T47D (cell line): ENCODE measurements around the gene SPPL2A.

Experiments
- DNase-seq, 2 experiments: peaks; one replicate each; pipeline versions ENCODE4 v3.0.0 to v3.0.0-alpha.2; 2011 to 2012; ENCODE audit warnings: low read depth in 1 of 2, low spot score in 1 of 2
- JUND ChIP-seq: IDR thresholded peaks from 2 replicates; pipeline ENCODE4 v1.6.1; 2012; ENCODE audit warnings: low read depth
- in situ Hi-C: cut with HindIII; loops from 2 replicates; pipeline ENCODE4 v1.10.0; 2016; ENCODE audit warnings: low sequenced_read_pairs, low pct_unique_long_range_greater_than_20kb

SPPL2A gene

GRCh38 chr15:50790778-50791453 is 25.4 kb upstream of the SPPL2A start:
- in situ Hi-C loops = no loop called here
- no peak for TF ChIP-seq JUND
- DNase-seq = no peak

DNA sequence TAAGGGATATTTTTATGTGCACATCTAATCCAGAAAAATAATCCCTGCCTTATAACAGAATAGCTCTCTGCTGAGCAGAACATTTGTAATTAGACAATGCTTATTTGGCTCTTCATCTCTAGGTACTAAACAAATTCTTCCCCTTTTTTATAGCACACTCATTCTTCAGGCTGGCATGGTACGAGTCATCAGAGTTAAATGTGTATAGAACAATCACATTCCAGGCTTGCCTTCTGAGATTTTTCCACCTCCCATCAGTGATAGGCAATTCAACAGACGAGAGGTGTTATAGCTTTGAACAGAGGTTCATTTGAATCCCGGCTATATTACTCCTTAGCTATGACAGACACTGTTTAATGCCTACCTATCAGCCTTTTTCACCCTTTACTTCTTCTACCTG is 21.4 kb upstream of the SPPL2A start:
- in situ Hi-C loops = no loop called here
- no peak for TF ChIP-seq JUND
- no peak for DNase-seq

DNA sequence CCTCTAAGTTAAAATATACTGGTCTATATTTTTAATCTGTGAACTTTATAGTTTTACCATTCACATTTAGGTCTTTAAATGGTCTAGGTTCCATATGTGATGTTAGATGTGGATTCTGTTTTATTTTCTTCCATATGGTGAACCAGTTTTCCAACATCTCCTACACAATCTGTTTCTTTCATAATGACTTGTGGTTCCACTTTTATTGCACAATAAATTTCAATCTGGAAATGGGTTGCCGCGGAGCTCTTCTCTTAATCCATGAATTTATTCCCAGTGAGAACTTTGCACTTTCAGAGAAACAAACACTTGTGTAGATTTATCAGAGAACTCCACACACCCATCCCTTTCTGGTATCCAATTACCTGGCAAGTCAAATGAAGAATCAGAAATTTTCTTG is 20.9 kb upstream of the SPPL2A start:
- DNase-seq = no peak
- no peak for TF ChIP-seq JUND
- in situ Hi-C loops = no loop called here

- TF ChIP-seq JUND = no peak
- in situ Hi-C loops = no loop called here
- no peak for DNase-seq
Observed at GRCh38 chr15:50783895-50784294, 18.4 kb upstream of the SPPL2A start.

DNA sequence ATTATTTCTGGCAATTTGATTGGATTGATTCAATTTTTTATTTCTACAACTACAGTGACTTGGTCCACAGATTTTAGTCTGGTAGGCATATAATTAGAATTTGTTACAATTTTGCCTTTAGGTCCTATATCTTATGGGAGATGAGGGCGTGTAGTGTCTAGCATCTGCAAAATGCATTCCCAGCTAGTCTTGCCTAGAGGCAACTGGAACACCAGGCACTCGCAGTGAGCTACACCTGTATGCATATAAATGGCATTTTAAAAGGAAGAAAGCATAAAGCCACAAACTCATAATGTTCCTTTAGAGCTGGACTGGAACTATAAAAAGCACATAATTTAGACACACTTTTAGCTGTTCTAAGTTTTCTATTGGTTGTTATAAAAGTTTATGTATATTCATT is 17.9 kb upstream of the SPPL2A start:
- in situ Hi-C loops = no loop called here
- TF ChIP-seq JUND = no peak
- no peak for DNase-seq

DNA sequence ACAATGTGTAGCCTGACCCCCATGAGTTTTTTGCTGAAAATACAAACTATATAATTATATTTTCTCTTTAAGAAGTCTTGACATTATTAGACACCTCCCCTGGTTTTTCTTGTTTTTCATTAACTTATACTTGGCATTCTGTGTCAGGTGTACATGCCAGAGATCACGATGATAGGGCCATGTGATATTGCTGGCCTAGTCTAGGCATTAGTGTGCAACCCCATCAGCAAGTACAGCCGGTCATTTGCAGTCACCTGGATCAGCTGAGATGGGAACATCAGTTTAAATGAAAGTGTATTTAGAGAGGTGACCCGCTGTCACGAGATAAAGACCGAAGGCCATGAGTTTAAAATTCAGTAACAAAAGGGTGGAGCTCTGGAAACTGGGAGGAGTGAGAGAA is 12.6 kb upstream of the SPPL2A start:
- no peak for DNase-seq
- TF ChIP-seq JUND = no peak
- in situ Hi-C loops = no loop called here

- no peak for TF ChIP-seq JUND
- no peak for DNase-seq
- in situ Hi-C loops = no loop called here
Observed at GRCh38 chr15:50777042-50777441, 11.5 kb upstream of the SPPL2A start.

- peak in 1 of 2 experiments; percentile 46 for DNase-seq
- in situ Hi-C loops = no loop called here
- TF ChIP-seq JUND = no peak
Observed at GRCh38 chr15:50774450-50774849, 8.9 kb upstream of the SPPL2A start.

DNA sequence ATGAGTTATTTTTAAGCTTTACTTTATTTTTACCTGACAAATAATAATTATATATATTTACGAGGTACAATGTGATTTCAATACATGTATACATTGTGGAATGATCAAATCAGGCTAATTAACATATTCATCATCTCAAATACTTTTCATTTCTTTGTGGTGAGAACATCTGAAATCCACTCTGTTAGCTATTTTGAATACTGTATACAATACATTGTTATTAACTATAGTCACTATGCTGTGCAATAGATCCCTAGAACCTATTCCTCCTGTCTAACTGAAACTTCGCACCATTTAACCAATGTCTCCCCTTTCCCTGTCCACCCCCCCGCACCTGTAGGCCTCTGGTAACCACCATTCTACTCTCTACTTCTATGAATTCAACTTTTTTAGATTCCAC is 7.9 kb upstream of the SPPL2A start:
- in situ Hi-C loops = no loop called here
- TF ChIP-seq JUND = no peak
- no peak for DNase-seq

GRCh38 chr15:50767332-50767861 is 1.9 kb upstream of the SPPL2A start:
- in situ Hi-C loops = no loop called here
- no peak for TF ChIP-seq JUND
- peak in 1 of 2 experiments; percentile 2 for DNase-seq

GRCh38 chr15:50764461-50765194 is 878 bp downstream of the SPPL2A start:
- in situ Hi-C loops = no loop called here
- DNase-seq = peak in 1 of 2 experiments; percentile 0
- no peak for TF ChIP-seq JUND

GRCh38 chr15:50758712-50759205 is 6.7 kb downstream of the SPPL2A start:
- no peak for DNase-seq
- in situ Hi-C loops = no loop called here
- TF ChIP-seq JUND = no peak

DNA sequence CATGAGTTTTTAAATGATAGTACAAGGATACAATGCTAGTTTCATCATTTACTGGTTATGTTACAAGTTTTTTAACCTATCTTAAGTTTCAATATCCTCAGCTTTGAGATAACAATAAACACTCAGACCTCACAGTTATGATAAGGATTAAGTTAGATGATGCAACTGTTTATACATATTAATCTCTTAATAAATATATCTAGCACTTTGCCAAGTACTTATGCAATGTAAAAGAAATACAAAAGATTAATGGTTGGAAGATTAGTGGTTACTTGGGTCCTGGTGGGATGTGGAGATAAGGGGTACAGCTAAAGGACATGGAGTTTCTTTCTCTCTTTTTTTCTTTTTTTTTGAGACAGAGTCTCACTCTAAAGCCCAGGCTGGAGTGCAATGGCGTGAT is 12.0 kb downstream of the SPPL2A start:
- in situ Hi-C loops = no loop called here
- no peak for TF ChIP-seq JUND
- no peak for DNase-seq
